ENCODE results near the gene STK25.

DNA sequence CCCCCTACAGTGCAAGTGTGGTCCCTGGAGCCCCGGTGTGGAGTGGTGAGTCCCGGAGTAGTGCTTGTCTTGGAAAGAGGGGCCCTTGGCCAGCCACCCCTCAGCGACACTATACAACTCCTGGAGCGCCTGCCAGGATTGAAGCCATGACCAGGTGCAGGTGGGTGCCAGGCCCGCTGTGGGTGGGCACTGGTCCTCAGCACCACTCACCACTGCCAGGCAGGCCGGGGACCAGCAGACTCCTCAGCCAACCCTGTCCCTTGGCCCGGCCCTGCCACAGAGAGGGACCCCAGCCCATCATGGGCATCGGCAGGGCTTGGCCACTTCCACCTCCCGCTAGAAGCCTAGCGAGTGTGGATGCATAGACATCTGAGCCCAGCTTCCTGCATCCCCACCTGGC, 42.2 kb downstream of the STK25 start:
- TF ChIP-seq, protein P1, sequence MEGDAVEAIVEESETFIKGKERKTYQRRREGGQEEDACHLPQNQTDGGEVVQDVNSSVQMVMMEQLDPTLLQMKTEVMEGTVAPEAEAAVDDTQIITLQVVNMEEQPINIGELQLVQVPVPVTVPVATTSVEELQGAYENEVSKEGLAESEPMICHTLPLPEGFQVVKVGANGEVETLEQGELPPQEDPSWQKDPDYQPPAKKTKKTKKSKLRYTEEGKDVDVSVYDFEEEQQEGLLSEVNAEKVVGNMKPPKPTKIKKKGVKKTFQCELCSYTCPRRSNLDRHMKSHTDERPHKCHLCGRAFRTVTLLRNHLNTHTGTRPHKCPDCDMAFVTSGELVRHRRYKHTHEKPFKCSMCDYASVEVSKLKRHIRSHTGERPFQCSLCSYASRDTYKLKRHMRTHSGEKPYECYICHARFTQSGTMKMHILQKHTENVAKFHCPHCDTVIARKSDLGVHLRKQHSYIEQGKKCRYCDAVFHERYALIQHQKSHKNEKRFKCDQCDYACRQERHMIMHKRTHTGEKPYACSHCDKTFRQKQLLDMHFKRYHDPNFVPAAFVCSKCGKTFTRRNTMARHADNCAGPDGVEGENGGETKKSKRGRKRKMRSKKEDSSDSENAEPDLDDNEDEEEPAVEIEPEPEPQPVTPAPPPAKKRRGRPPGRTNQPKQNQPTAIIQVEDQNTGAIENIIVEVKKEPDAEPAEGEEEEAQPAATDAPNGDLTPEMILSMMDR (IDR thresholded peaks at IDR 0.05) = no peak
- no peak for TF ChIP-seq POLR2AphosphoS5 (IDR thresholded peaks at IDR 0.05)

All from stomach (tissue), 4 donors.